OCI-M2 (cell line): ENCODE results near the gene NCK2.
"Not testable (repeated sequence)": the region's sequence is repeated elsewhere in the genome, so short reads cannot be mapped to it uniquely, and the experiment has no call there.

ENCODE experiments used
- DNase-seq: peaks from one replicate; lab custom pipeline; 2025; ENCODE audit not compliant: unreplicated experiment; lab: John Stamatoyannopoulos, UW

The NCK2 gene

GRCh38 chr2:105886687-105887086 lies 142.0 kb downstream of the NCK2 start:
- DNase-seq = no peak

DNA sequence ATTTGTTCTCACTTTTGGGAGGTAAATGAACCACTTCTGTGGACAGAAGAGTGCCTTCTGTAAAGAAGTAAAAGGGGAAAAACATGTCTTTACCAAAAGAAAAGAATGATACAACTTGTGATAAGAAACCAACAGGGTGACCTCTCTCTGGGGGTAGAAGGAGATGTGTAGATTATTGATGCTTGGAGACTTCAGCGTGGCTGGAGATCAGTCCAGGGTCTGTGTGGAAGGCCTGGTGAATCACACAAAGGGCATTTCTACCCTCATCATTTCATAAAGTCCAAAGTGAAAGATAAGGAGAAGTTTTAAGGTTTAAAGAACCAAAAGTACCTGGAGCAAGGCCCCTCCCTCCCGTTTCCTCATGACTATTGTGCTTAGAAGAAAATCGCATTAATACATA lies 142.5 kb downstream of the NCK2 start:
- no peak for DNase-seq

DNA sequence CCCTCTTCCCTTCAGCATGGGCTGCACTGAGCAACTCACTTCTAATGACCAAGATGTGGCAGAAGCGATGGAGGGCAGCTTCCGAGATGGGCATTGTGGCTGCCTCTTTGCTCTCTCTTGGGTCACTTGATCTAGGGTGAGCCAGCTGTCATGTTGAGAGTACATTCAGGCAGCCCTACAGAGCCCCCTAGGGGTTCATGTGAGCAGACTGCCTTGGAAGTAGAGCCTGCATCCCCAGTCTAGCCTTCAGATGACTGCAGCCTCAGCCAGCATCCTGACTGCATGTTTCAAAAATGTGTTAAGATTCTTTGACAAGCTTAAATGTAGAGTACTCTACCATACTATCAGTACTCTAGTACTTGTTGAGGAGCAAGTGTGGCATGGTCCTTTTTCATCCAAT lies 143.9 kb downstream of the NCK2 start:
- no peak for DNase-seq

GRCh38 chr2:105889046-105889445 lies 144.3 kb downstream of the NCK2 start:
- DNase-seq = no peak

- DNase-seq = no peak
These were observed 145.4 kb downstream of the NCK2 start for GRCh38 chr2:105890111-105890510.

GRCh38 chr2:105890856-105891255 lies 146.1 kb downstream of the NCK2 start:
- DNase-seq = no peak

DNA sequence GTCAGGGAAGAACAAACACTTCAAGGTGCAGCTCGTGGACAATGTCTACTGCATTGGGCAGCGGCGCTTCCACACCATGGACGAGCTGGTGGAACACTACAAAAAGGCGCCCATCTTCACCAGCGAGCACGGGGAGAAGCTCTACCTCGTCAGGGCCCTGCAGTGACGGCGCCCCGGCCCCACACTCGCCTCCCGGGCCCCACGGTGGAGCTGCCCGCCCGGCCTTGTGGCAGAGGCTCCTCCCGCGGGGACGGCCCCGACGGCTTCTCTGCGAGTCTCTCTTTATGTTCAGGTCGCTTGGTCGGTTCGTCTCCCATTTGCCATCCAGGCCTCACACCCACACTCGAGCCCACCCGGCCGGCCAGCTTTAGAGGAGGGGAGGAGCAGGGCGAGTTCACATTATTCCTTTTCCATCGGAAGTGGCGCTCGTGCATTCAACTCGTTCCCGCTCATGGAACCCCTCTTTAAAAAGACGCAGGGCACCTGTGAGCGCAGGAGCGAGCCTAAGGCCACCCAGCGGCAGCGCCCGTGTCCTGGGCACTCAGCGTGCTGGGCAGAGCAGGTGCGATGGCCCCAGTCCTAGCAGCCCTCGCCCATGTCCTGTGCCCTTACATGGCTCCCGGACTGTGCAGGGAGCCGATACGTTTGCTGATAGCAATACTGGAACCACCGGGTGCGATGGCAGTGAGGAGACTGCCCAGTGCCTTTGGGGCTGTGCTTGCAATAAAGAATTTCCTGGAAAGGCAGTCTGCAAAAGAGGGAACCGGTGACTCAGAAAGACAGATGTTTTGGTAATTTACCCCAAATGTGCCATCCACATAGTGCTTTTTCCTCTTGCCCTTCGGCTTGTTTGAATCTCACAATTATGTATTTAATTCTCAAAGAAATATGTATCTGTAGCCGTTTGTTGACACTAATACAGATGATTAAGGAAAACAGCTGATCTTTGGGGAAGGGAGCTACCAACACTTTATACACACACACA lies 148.6 kb downstream of the NCK2 start:
- DNase-seq = no peak

DNA sequence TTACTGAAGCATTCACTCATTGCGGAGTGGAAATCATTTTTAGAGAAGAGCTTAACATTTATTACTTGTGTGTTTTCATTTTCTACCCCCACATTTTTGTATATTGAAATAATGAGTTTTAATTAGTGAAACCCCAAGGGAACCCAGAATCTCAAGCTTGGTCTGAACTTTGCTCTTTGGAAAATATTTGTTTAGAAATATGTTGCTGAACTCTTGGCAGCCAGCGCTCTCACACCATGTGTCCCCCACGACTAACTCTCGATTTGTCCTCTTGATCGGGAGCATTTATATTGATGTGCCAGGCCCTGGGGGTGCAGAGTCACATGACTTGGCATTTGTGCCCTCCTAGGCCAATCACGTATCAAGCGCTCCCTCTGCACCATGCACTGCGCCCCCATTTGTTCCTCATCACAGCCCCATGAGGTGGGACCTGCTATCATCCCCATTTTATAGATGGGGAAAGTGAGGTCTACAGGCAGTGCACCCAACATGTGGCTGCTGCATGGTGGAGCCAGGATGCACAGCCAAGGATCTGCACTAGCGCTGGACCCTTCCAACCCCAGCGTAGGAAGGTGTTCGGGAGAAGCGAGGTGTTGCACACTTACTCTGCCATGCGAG lies 149.7 kb downstream of the NCK2 start:
- DNase-seq = no peak

DNA sequence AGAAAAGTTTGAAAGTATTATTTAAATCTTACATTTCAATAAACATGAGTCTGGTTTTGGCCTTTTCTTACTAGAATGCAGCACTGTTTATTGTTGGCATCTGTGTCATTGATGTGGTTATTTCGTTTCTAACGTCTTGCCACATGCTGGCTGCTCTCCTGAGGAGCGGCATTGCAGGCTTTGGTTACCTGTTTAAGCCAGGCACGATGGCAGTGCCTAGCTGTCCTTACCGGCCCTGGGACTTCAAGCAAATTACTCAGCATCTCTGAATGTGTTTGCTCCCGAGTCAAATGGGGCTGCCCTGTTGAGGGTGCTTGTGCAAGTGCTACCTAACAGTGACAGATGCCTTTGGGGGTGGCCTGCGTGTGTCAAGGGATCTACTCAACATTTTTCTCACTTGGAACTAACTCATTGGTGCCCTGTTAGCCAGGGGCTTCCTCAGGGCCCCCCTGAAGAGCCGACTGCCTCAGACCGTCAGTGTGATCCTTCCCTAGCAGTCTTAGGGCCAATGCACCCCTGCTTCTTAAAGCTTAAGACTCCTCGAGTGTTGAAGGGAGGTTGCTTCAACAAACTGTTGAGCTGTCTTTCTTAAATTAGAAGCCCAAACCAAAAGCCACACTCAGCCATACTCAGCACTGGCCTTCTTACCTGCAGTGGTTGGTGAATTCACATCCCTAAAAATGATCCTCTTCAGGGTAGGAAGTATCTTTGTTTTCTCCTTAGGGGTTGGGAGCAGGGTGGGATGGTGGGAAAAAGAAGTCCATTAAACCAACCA lies 151.5 kb downstream of the NCK2 start:
- no peak for DNase-seq

DNA sequence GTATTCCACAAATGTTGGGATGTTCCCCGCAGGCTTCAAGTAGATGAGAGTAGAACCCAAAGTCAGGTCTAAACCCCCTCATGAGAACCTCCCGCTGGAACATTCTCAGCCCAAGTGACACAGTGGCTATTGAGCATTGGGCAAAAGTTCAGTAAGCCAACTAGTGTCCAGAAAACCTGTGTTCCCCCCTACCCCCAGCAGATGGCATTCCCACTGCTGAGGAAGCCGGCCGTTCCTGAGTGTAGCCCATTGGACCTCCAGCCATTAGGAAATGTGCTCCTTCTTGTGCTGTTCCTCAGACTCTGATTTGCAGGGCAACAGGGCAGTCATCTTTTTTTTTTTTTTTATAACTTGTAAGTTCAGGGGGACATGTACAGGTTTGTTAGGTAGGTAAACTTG lies 152.1 kb downstream of the NCK2 start:
- no peak for DNase-seq

DNA sequence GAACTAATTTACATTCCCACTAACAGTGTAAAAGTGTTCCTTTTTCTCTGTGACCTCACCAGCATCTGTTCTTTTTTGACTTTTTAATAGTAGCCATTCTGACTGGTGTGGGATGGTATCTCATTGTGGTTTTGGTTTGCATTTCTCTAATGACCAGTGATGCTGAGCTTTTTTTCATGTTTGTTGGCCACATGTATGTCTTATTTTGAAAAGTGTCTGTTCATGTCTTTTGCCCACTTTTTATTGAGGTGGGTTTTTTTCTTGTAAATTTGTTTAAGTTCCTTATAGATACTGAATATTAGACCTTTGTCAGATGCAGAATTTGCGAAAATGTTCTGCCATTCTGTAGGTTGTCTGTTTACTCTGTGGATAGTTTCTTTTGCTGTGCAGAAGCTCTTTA lies 153.0 kb downstream of the NCK2 start:
- DNase-seq = not testable (repeated sequence)

- no peak for DNase-seq
These were observed 158.5 kb downstream of the NCK2 start for GRCh38 chr2:105903051-105903674.

DNA sequence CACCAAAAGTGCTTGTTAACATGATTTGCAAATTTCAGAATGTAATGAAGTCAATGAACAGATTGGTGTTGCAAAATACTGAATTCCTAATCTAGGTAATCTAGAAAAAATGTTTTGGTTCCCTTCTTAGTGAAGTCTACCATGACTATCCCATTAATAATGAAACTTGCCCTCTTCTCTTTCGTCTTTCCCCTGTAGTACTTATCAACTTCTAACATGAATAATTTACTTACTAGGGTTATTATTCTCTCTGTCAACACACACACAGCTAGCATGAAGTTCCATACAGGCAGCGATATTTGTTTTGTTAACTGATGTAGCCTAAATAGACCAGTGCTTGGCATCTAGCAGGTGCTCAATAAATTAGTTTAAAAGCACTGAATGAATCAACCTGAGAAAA lies 160.2 kb downstream of the NCK2 start:
- DNase-seq = no peak

DNA sequence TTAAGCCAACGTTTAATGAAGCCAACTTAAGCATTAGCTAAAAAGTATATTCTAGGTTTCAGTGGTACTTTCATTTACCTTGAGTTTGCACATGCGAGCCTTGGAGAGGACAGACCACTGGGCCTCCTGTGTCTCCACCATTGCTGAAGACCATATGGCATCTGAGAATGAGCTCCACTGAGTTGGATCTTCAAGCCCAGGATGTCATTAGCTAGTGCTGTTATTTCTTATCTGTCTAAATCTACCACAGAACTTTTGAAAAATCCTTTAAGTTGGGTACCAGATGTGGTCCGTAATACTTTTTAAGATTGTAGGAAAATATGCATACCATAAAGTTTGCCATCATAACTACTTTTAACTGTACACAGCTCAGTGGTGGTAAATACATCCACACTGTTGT lies 161.8 kb downstream of the NCK2 start:
- DNase-seq = no peak

DNA sequence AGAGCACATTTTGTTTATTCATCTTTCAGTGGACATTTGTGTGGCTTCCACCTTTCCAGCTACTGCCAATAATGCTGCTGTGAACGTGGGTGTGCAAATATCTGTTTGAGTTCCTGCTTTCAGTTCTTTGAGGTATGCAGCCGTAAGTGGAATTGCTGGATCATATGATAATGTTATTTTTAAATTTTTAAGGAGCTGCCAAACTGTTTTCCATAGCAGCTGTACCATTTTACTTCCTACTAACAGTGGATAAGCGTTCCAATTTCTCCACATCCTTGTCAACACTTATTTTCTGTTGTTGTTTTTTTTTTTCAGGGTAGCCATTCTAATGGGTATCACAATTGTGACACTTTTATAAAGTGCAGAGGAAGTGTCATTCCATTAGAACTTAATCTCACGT lies 162.5 kb downstream of the NCK2 start:
- no peak for DNase-seq

GRCh38 chr2:105909215-105909614 lies 164.5 kb downstream of the NCK2 start:
- DNase-seq = no peak

DNA sequence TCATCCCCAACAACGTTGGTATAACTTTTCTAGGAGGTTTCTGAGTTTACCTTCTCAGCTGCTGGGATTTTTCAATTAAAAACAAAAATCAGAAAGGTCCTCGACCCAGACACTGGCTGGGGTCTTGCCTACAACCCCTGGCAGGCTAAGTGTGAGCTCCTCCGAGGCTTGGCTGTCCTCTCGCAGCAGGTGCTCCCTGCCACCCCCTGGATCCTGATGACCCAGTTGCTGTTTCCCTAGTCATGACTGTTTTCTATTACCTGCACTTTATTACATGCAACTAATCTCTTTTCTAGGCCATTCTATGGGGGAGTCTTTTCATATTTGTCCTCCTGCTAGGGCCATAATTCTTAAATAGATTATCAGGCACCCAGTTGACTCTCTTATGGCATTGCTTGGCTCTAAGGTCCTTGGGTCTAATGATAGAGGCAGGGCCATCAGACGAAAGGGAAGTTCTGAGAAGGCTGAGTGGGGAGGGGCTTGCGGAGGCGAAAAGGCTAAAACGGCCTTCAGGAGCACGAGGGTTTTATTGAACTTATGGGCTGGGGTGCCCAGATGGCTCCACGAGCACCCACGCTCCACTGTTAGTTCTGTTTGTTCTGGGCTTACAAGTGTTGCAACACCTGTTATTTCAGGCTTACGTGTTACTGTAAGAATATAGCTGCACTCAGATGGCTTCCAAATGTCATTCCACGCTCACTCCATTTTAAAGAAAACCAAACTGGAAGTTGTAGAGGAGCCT lies 166.0 kb downstream of the NCK2 start:
- DNase-seq = no peak

DNA sequence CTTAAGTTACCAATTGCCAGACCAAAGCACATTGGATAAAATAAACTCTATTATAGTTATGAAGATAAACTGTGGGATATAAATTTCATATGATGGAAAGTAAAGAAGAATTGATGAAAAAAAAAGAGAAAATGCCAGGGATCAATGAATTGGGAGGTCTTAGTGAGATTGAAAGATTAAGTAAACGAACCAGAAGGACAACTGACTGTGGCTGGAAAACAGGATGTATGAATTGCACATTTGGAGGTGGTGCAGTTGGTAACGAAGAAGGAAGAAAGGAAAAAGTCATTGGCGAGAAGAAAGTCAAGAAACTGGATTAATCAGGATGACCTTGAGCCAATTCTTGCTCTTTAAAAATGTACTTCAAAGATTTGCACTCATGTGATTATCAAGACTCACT lies 166.7 kb downstream of the NCK2 start:
- no peak for DNase-seq

DNA sequence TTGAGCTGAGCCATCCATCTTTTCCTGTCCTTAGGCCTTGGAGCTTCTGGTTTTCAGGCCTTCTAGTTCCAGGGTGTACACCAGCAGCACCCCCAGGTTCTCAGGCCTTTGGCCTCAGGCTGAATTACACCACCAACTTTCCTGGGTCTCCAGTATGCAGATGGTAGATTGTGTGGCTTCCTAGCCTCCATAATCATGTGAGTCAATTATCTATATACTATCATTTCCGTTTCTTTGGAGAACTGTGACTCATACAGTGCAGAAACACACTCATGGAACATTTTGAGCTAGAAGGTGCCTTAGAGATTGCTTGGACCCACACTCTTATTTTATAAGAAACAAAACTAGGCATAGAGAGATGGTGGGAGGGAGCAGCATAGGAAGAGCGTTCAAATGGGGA lies 167.4 kb downstream of the NCK2 start:
- no peak for DNase-seq

GRCh38 chr2:105915005-105915558 lies 170.4 kb downstream of the NCK2 start:
- DNase-seq = no peak
